Naive thymus-derived CD4-positive, alpha-beta T cell (primary cell): Measurements from ENCODE around the gene EXOC6B. TPM values are rescaled to one million over a fixed set of nuclear protein-coding genes. Genes with fewer than 3 reads are reported as not detected.

Experiments
- ATAC-seq: fragments of 150-1000 bp; cut with Tn5 transposase; 2 replicates; pipeline ENCODE4 v1.10.0; 2021; ENCODE audit warnings: mild to moderate bottlenecking, moderate library complexity
- CTCF ChIA-PET: fragments of 350-600 bp; sonication (Branson Sonifier 250); formaldehyde crosslinking; loops from one replicate; lab custom pipeline; 2021; ENCODE audit warnings: antibody characterized with exemption; lab: Charles Lee
- POLR2A ChIA-PET: fragments of 350-600 bp; sonication (Branson Sonifier 250); formaldehyde crosslinking; loops from one replicate; lab custom pipeline; 2021; ENCODE audit warnings: antibody characterized with exemption, inconsistent platforms; lab: Charles Lee
- DNase-seq, 9 donors: peaks; one replicate each; pipeline versions ENCODE4 v3.0.0 to v3.0.0-alpha.2; 2020 to 2022; ENCODE audit warnings: mixed read lengths in 1 of 9
- H3K27ac ChIP-seq: one replicate; pipeline ENCODE4 v1.7.0; 2013; ENCODE audit warnings: mild to moderate bottlenecking, low read depth, low read length, moderate library complexity
- H3K27me3 ChIP-seq, 2 donors: one replicate each; pipeline ENCODE4 v1.7.0; 2013; ENCODE audit warnings: low read length in 2 of 2, mild to moderate bottlenecking in 2 of 2, moderate library complexity in 2 of 2; ENCODE audit not compliant: control insufficient read depth in 2 of 2, insufficient read depth in 2 of 2
- H3K36me3 ChIP-seq, 3 experiments: 1 replicate in 2 of 3; 2 replicates in 1 of 3; pipeline ENCODE4 v1.7.0; 2013; ENCODE audit warnings: low read length in 3 of 3, mild to moderate bottlenecking in 3 of 3, moderate library complexity in 1 of 3; ENCODE audit not compliant: insufficient read depth in 3 of 3, control insufficient read depth in 2 of 3
- H3K4me1 ChIP-seq, 2 donors: one replicate each; pipeline ENCODE4 v1.7.0; 2013; ENCODE audit warnings: low read length in 2 of 2, mild to moderate bottlenecking in 2 of 2, moderate library complexity in 1 of 2; ENCODE audit not compliant: control insufficient read depth in 2 of 2, insufficient read depth in 2 of 2
- H3K4me3 ChIP-seq: 2 replicates; pipeline ENCODE4 v1.7.0; 2013; ENCODE audit warnings: mild to moderate bottlenecking, low read length
- H3K9me3 ChIP-seq, 3 experiments: 1 replicate in 2 of 3; 2 replicates in 1 of 3; pipeline ENCODE4 v1.7.0; 2013; ENCODE audit warnings: low read length in 3 of 3; ENCODE audit not compliant: control insufficient read depth in 2 of 3
- H3K27ac Mint-ChIP-seq, 9 donors: one replicate each; pipeline ENCODE4 v1.8.0; 2020 to 2022; ENCODE audit warnings: mixed read lengths in 9 of 9, mild to moderate bottlenecking in 8 of 9, moderate library complexity in 5 of 9, inconsistent platforms in 2 of 9
- H3K27me3 Mint-ChIP-seq, 5 donors: one replicate each; pipeline ENCODE4 v1.8.0; 2021 to 2022; ENCODE audit warnings: mixed read lengths in 5 of 5, mild to moderate bottlenecking in 1 of 5
- H3K36me3 Mint-ChIP-seq, 5 donors: one replicate each; pipeline ENCODE4 v1.8.0; 2020 to 2022; ENCODE audit warnings: mixed read lengths in 5 of 5, mild to moderate bottlenecking in 3 of 5, inconsistent platforms in 1 of 5
- H3K4me1 Mint-ChIP-seq, 7 donors: one replicate each; pipeline ENCODE4 v1.8.0; 2020 to 2022; ENCODE audit warnings: mixed read lengths in 7 of 7, mild to moderate bottlenecking in 3 of 7, inconsistent platforms in 1 of 7
- H3K4me3 Mint-ChIP-seq, 10 donors: one replicate each; pipeline ENCODE4 v1.8.0; 2020 to 2022; ENCODE audit warnings: mild to moderate bottlenecking in 10 of 10, mixed read lengths in 10 of 10, moderate library complexity in 6 of 10, inconsistent platforms in 2 of 10
- H3K9me3 Mint-ChIP-seq, 11 donors: one replicate each; pipeline ENCODE4 v1.8.0; 2020 to 2022; ENCODE audit warnings: mixed read lengths in 11 of 11, mild to moderate bottlenecking in 4 of 11, inconsistent platforms in 1 of 11, moderate library complexity in 1 of 11
- intact Hi-C, 2 donors: fragments of 100-400 bp; cut with micrococcal nuclease; formaldehyde crosslinking; loops; one replicate each; pipeline ENCODE4 v1.15.1; 2023
- polyA plus RNA-seq, 2 donors: library from polyadenylated mRNA; unstranded; fragments of 300-500 nt; fragmentation: Illumina TruSeq; gene quantifications; one replicate each; pipeline ENCODE4 v1.2.3, GENCODE V29; 2021
- total RNA-seq, 6 experiments: library from RNA in 5 of 6; stranded (reverse) in 5 of 6; gene quantifications; 1 replicate in 5 of 6; 2 replicates in 1 of 6; pipeline ENCODE4 v1.2.3 and lab custom pipeline; 2021 to 2026

EXOC6B gene
- total and polyA plus RNA-seq, 7 experiments from 2014 or later: 3.5 to 21.9 (median 15.1) TPM

- peaks cover 0 to 2% (median 0%) of the 10 kb centered on the region in 5 donors for H3K27me3 Mint-ChIP-seq
- ChIA-PET CTCF (no interaction called here), POLR2A (no interaction called here)
- Histone ChIP-seq H3K4me3 (no peak overlapping the region), H3K27ac (no peak overlapping the region), H3K4me1 (no peaks in the 10 kb centered on the region), H3K9me3 (no peaks in the 10 kb centered on the region), H3K36me3 (no peaks in the 10 kb centered on the region), H3K27me3 (no peaks in the 10 kb centered on the region)
- H3K4me1 Mint-ChIP-seq: peaks cover 3 to 47% (median 30%) of the 10 kb centered on the region in 7 donors
- intact Hi-C loops: no loop called here
- ATAC-seq (no peak), DNase-seq (no peak)
- peaks cover 0 to 19% (median 3%) of the 10 kb centered on the region in 5 donors for H3K36me3 Mint-ChIP-seq
- no peak overlapping the region for H3K27ac Mint-ChIP-seq
- H3K4me3 Mint-ChIP-seq: no peak overlapping the region
- no peaks in the 10 kb centered on the region for H3K9me3 Mint-ChIP-seq
Measured at GRCh38 chr2:72815655-72816278, 10.1 kb downstream of the EXOC6B start.

GRCh38 chr2:72813841-72814240 is 12.0 kb downstream of the EXOC6B start:
- DNase-seq (no peak), ATAC-seq (no peak)
- peaks cover 3 to 43% (median 25%) of the 10 kb centered on the region in 7 donors for H3K4me1 Mint-ChIP-seq
- H3K36me3 Mint-ChIP-seq: peaks cover 8 to 38% (median 17%) of the 10 kb centered on the region in 5 donors
- CTCF ChIA-PET: no interaction called here
- H3K27me3 ChIP-seq: no peaks in the 10 kb centered on the region
- intact Hi-C loops: no loop called here
- H3K4me3 ChIP-seq: no peak overlapping the region
- no peaks in the 10 kb centered on the region for H3K36me3 ChIP-seq
- no peaks in the 10 kb centered on the region for H3K9me3 ChIP-seq
- no peak overlapping the region for H3K27ac ChIP-seq
- peaks cover 3 to 18% (median 10%) of the 10 kb centered on the region in 11 donors for H3K9me3 Mint-ChIP-seq
- no peak overlapping the region for H3K4me3 Mint-ChIP-seq
- POLR2A ChIA-PET: interaction anchor here (0.8 to 1.1 kb wide), 2 partner anchors 10 to 11 kb away, joined by 3 to 4 read pairs; no protein-coding TSS in a partner anchor
- H3K27ac Mint-ChIP-seq: peak overlapping the region in 1 of 9 donors; percentile 4
- H3K4me1 ChIP-seq: no peaks in the 10 kb centered on the region
- peaks cover 0 to 2% (median 0%) of the 10 kb centered on the region in 5 donors for H3K27me3 Mint-ChIP-seq

GRCh38 chr2:72810165-72810564 is 15.7 kb downstream of the EXOC6B start:
- Histone ChIP-seq H3K27ac (no peak overlapping the region), H3K27me3 (no peaks in the 10 kb centered on the region), H3K36me3 (no peaks in the 10 kb centered on the region), H3K4me1 (no peaks in the 10 kb centered on the region), H3K9me3 (no peaks in the 10 kb centered on the region), H3K4me3 (no peak overlapping the region)
- H3K9me3 Mint-ChIP-seq: peaks cover 3 to 28% (median 14%) of the 10 kb centered on the region in 11 donors
- intact Hi-C loops: no loop called here
- DNase-seq (no peak), ATAC-seq (no peak)
- H3K27me3 Mint-ChIP-seq: no peaks in the 10 kb centered on the region
- CTCF ChIA-PET: no interaction called here
- H3K4me3 Mint-ChIP-seq: no peak overlapping the region
- POLR2A ChIA-PET: no interaction called here
- no peak overlapping the region for H3K27ac Mint-ChIP-seq
- H3K36me3 Mint-ChIP-seq: peaks cover 14 to 49% (median 31%) of the 10 kb centered on the region in 5 donors
- peaks cover 3 to 24% (median 12%) of the 10 kb centered on the region in 7 donors for H3K4me1 Mint-ChIP-seq

GRCh38 chr2:72809095-72809494 is 16.7 kb downstream of the EXOC6B start:
- H3K27ac ChIP-seq: no peak overlapping the region
- DNase-seq: no peak
- Mint-ChIP-seq H3K36me3 (peaks cover 14 to 49% (median 31%) of the 10 kb centered on the region in 5 donors), H3K9me3 (peaks cover 3 to 28% (median 14%) of the 10 kb centered on the region in 11 donors), H3K4me3 (peak overlapping the region in 1 of 10 donors; percentile 23), H3K27me3 (no peaks in the 10 kb centered on the region), H3K27ac (no peak overlapping the region), H3K4me1 (peaks cover 3 to 21% (median 10%) of the 10 kb centered on the region in 7 donors)
- ChIA-PET CTCF (no interaction called here), POLR2A (no interaction called here)
- intact Hi-C loops: no loop called here
- no peak overlapping the region for H3K4me3 ChIP-seq
- H3K4me1 ChIP-seq: no peaks in the 10 kb centered on the region
- H3K27me3 ChIP-seq: no peaks in the 10 kb centered on the region
- no peaks in the 10 kb centered on the region for H3K9me3 ChIP-seq
- no peak for ATAC-seq
- H3K36me3 ChIP-seq: no peaks in the 10 kb centered on the region

DNA sequence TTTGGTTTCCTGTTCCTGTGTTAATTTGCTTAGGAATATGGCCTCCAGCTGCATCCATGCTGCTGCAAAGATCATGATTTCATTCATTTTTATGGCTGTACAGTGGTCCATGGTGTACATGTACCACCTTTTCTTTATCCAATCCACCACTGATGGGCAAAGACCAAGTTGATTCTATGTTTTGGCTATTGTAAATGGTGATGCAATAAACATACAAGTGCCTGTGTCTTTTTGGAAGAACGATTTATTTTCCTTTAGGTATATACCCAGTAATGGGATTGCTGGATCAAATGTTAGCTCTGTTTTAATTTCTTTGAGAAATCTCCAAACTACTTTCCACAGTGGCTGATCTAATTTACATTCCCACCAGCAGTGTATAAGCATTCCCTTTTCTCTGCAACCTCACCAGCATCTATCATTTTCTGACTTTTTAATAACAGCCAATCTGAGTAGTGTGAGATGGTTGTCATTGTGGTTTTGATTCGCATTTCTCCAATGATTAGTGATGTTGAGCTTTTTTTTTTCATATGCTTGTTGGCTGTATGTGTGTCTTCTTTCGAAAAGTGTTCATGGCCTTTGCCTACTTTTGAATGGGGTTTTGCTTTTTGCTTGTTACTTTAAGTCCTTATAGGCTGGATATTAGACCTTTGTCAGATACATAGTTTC is 19.4 kb downstream of the EXOC6B start:
- Mint-ChIP-seq H3K27me3 (peaks cover 0 to 5% (median 0%) of the 10 kb centered on the region in 5 donors), H3K9me3 (peaks cover 3 to 28% (median 14%) of the 10 kb centered on the region in 11 donors), H3K27ac (no peak overlapping the region), H3K4me1 (peaks cover 0 to 8% (median 3%) of the 10 kb centered on the region in 7 donors), H3K36me3 (peaks cover 14 to 43% (median 31%) of the 10 kb centered on the region in 5 donors), H3K4me3 (no peak overlapping the region)
- POLR2A ChIA-PET: no interaction called here
- ATAC-seq (no peak), DNase-seq (no peak)
- Histone ChIP-seq H3K9me3 (no peaks in the 10 kb centered on the region), H3K36me3 (no peaks in the 10 kb centered on the region), H3K4me1 (no peaks in the 10 kb centered on the region), H3K27me3 (no peaks in the 10 kb centered on the region), H3K27ac (no peak overlapping the region), H3K4me3 (no peak overlapping the region)
- CTCF ChIA-PET: no interaction called here
- intact Hi-C loops: no loop called here

DNA sequence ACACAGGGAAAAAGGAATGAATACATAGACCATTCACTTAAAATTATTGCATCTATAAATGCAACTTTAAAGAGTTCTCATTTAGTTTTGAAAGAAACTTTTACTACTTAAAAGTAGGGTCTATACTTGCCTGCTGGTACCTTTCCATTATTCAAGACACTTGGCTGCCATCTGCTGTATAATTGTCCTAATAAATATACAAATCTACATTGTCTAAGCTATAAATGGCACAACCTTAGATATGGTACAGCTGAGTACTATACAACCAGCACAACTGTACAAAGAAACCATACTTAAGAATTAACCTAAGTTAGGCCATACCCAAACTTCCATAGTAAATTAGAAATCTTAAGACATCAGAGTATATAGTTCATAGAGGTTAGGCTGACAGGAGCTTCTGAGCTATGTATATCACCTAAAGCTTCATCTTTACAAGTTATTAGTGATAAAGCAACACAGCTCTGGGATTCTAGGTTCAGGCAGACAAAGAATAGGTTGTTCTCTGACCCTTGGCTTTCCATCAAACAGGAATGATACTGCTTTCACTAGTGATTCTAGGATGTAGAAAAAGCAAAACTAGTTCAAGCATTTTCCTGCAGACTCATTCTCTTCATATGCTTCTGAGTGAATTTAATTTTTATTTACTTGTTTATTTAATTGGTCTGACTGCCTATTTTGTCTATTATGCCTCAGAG is 22.1 kb downstream of the EXOC6B start:
- Histone ChIP-seq H3K9me3 (no peaks in the 10 kb centered on the region), H3K27me3 (no peaks in the 10 kb centered on the region), H3K4me1 (no peaks in the 10 kb centered on the region), H3K27ac (no peak overlapping the region), H3K36me3 (no peaks in the 10 kb centered on the region), H3K4me3 (no peak overlapping the region)
- Mint-ChIP-seq H3K4me1 (peaks cover 0 to 8% (median 3%) of the 10 kb centered on the region in 7 donors), H3K4me3 (no peak overlapping the region), H3K27me3 (peaks cover 0 to 5% (median 0%) of the 10 kb centered on the region in 5 donors), H3K27ac (no peak overlapping the region), H3K9me3 (peaks cover 0 to 14% (median 2%) of the 10 kb centered on the region in 11 donors), H3K36me3 (peaks cover 5 to 17% (median 14%) of the 10 kb centered on the region in 5 donors)
- ATAC-seq (no peak), DNase-seq (no peak)
- ChIA-PET CTCF (interaction anchor here (1.2 kb wide), 1 partner anchor 58 kb away, joined by 4 read pairs; no protein-coding TSS in a partner anchor), POLR2A (interaction anchor here (0.6 kb wide), 1 partner anchor 10 kb away, joined by 4 read pairs; no protein-coding TSS in a partner anchor)
- intact Hi-C loops: no loop called here
